HK-2 (cell line): ENCODE measurements around the gene CCDC14.
A peak's percentile ranks its signal among the peaks of the same experiment; 100 is the strongest.
"Not testable (repeated sequence)": the region's sequence is repeated elsewhere in the genome, so short reads cannot be mapped to it uniquely, and the experiment has no call there.

Experiments used
- DNase-seq: peaks from one replicate; pipeline ENCODE4 v3.0.0-alpha.2; 2018; ENCODE audit not compliant: unreplicated experiment

The CCDC14 gene

DNA sequence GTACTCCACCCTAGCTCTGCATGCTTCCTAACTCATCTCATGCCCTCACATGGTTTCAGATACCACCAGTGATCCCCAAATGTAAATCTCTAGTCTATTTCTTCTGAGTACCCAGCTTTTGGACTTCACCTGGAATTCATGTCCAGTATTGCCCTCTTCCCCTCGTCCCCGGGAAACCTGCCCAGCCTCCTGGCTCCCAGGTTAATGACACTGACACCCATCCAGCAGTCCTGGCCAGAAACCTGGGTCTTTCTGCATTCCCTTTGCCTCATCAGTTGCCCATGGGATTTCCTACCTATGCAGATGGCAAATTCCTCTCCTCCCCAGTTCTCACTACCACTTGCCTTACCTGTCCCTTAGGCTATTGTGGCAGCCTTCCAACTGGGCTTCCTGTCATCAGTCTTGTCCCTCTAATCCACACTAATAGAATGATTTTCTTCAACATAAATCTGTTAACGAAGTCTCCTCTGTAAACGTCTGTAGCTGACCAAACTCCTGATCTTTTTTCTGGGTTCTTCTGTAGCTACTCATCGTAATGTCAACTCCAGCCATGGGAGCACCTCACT is 61.6 kb downstream of the CCDC14 start:
- no peak for DNase-seq

GRCh38 chr3:123893012-123893411 is 68.0 kb downstream of the CCDC14 start:
- DNase-seq: no peak

DNA sequence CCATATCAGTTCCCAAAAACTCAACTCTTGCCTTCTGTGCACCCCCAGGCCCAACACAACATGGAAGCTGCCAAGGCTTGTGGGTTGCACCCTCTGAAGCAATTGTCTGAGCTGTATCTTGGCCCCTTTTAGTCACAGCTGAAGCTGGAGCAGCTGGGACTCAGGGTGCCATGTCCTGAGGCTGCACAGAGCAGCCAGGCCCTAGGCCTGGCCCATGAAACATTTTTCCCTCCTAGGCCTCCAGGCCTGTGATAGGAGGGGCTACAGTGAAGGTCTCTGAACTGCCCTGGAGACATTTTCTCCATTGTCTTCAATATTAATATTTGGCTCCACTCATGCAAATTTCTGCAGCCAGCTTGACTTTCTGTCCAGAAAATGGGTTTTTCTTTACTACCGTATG is 68.8 kb downstream of the CCDC14 start:
- DNase-seq: no peak

DNA sequence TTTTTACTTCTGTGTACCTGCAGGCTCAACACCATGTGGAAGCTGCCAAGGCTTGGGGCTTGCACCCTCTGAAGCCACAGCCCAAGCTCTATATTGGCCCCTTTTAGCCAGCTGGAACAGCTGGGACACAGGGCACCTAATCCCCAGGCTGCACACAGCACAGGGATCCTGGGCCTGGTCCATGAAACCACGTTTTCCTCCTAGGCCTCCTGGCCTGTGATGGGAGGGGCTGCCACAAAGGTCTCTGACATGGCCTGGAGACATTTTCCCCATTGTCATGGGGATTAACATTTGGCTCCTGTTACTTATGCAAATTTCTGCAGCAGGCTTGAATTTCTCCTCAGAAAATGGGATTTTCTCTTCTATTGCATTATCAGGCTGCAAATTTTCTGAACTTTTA is 70.0 kb downstream of the CCDC14 start:
- not testable (repeated sequence) for DNase-seq

DNA sequence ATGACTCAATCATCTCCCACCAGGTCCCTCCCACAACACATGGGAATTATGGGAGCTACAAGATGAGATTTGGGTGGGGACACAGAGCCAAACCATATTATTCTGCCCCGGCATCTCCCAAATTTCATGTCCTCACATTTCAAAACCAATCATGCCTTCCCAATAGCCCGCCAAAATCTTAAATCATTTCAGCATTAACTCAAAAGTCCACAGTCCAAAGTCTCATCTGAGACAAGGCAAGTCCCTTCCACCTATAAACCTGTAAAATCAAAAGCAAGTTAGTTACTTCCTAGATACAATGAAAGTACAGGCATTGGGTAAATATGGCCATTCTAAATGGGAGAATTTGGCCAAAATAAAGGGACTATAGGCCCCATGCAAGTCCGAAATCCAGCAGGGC is 70.9 kb downstream of the CCDC14 start:
- DNase-seq: not testable (repeated sequence)

GRCh38 chr3:123884993-123885392 is 76.0 kb downstream of the CCDC14 start:
- DNase-seq: no peak

- peak; percentile 92 for DNase-seq
Measured at GRCh38 chr3:123884203-123884831, 76.7 kb downstream of the CCDC14 start, which contains the start of gene MYLK. Gene MYLK, minus strand, starts transcription at chr3:123884332. Its CDS starts 90,491 bp downstream, at chr3:123793841.

DNA sequence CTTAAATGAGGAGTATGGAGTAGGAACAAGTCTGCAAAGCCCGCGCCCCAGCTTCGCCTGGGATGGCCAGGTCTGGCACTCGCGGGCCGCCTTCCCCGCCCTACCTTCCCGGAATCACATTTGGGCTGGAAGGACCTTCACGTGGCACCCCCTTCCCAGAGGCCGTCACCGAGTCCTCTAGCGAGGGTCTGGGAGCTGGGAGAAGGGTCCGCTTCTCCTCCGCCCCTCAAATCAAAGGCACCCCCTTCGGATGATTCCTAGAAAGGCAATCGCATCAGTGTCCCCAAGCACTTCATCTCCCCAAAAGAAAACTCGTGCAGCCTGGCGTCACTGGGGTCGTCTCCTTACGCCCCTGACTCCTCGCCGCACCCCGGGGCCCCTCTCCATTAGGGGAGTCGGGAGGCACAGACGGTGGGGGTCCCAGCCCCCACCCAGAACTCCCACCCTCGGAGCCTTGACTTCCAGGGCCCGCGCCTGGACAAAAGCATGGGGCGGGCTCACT is 77.3 kb downstream of the CCDC14 start:
- peak; percentile 53 for DNase-seq

GRCh38 chr3:123883111-123883510 is 77.9 kb downstream of the CCDC14 start:
- DNase-seq: no peak

GRCh38 chr3:123881771-123882170 is 79.3 kb downstream of the CCDC14 start:
- DNase-seq: no peak

- peak; percentile 29 for DNase-seq
Measured at GRCh38 chr3:123880998-123881561, 79.9 kb downstream of the CCDC14 start.

- DNase-seq: no peak
Measured at GRCh38 chr3:123878807-123879206, 82.2 kb downstream of the CCDC14 start.

DNA sequence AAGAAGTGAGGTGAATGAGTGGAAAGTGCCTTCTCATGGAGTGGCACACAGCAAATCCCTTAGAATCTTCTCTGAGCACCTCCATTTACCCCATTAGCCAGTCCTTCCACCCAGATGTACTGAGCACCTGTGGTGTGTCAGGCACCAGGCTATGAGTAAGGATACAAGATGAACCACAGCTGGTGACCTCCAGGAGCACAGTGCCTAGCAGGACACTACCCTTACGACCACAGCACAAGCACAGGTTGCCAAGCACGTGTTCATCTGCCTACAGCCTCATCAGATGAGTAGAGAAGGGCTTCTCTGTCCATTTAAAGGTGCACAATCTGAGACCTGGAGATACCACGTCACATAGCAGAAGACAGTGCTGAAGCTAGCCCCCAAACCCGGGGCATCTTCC is 83.1 kb downstream of the CCDC14 start:
- DNase-seq: no peak

- no peak for DNase-seq
Measured at GRCh38 chr3:123877466-123877865, 83.6 kb downstream of the CCDC14 start.

DNA sequence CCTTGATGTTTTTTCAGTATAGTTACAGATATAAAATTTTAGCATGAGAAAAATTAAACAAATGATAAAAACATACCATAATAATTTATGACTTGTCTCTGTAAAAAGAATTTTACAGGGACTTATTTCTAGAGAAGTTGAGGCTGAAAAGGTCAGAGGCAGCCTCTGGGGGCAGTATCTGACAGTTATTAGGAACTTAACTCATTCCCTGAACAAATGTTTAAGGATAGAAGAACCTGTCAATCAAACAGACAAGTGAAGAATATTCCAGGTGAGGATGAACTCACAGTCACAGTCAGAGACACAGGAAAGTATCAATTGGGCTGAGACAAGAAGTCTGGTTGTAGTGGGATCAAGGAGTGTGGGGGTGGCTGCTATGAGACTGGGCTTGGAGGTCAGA is 84.2 kb downstream of the CCDC14 start:
- no peak for DNase-seq

DNA sequence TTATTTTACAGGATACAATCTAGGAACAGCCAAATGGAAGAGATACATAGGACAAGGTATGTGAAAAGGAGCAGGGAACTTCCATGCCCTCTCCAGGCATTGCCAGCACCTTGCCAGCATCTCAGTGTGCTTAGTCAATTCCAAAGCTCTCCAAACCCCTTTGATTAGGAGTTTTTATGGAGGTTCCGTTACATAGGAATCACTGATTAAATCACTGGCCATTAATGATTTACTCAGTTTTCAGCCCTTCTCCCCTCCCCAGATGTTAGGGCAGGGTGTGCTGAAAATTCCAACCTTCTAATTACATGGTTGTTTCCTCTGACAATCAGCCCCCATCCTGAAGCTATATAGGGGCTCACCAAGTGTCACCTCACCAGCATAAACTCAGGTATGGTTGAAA is 88.4 kb downstream of the CCDC14 start:
- DNase-seq: no peak

DNA sequence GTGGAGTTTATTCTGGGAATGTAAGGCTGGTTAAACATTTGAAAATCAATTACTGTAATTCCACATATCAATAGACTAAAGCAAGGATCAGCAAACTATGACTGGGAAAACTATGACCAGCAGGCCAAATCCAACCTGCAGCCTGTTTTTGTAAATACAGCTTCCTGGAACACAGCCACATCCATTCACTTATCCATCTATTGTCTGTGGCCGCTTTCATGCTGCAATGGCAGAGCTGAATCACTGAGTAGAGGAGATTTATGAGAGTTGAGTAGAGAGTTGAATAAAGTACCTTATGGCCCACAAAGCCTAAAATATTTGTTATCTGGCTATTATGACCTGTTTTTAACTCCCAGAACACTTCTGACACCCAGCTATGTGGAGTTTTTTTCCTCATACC is 89.1 kb downstream of the CCDC14 start:
- DNase-seq: no peak

DNA sequence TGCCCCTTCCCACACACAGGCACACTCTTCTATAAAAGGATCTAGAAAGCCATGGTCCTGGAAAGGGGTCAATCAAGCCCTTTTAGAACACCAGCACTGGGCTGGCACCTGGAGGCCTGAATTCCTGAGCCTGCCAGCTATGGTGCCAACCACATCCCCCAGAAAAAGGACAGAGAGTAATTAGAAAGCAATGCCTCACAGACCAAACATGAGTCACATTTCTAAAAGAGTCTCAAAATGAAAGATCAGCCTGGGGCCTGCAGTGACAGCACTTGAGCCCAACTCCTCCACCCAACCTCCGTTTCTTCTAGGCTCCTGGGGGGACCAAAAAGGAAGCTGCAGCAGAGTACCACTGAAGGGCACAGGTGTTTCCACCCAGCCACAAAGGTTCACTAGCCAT is 91.0 kb downstream of the CCDC14 start:
- DNase-seq: peak; percentile 28

- DNase-seq: no peak
Measured at GRCh38 chr3:123869165-123869564, 91.9 kb downstream of the CCDC14 start.

DNA sequence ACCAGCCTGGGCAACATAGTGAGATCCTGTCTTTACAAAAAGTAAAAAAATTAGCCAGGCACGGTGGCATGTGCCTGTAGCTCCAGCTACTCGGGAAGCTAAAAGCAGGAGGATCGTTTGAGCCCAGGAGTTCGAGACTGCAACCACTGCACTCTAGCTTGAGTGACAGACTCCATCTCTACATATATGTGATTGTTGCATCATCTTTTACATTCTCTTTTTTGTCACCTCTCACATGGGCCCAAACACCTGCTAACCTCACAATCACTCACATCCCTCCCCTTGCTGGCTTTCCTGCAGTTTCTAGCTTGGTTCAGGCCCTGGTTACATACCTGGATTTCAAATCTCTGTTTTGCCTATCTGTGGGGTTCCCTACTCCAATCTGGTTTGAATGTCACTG is 96.3 kb downstream of the CCDC14 start:
- no peak for DNase-seq
